Femur (tissue), 1 donor: Measurements from ENCODE around the gene CA12.
A peak's percentile ranks its signal among the peaks of the same experiment; 100 is the strongest.
"Not testable (repeated sequence)": the region's sequence is repeated elsewhere in the genome, so short reads cannot be mapped to it uniquely, and the experiment has no call there.

ENCODE experiments used
- DNase-seq: peaks from one replicate; pipeline ENCODE4 v3.0.0-alpha.2; 2017

CA12 gene

GRCh38 chr15:63381301-63382204, at the start of gene CA12:
Gene CA12 (minus strand): TSS chr15:63381846. CDS start chr15:63381720, 126 bp downstream.
- peak; percentile 48 for DNase-seq

GRCh38 chr15:63430766-63431451, 49.3 kb upstream of the CA12 start:
- no peak for DNase-seq

GRCh38 chr15:63426552-63426951, 44.9 kb upstream of the CA12 start:
- DNase-seq: no peak

GRCh38 chr15:63425426-63425985, 43.9 kb upstream of the CA12 start:
- DNase-seq: no peak

GRCh38 chr15:63422891-63423590, 41.4 kb upstream of the CA12 start:
- no peak for DNase-seq

- DNase-seq: no peak
These were observed 39.8 kb upstream of the CA12 start for GRCh38 chr15:63421433-63421832.

- DNase-seq: no peak
These were observed 38.7 kb upstream of the CA12 start for GRCh38 chr15:63420333-63420747.

- DNase-seq: peak; percentile 38
These were observed 37.2 kb upstream of the CA12 start for GRCh38 chr15:63418811-63419210.

- no peak for DNase-seq
These were observed 36.1 kb upstream of the CA12 start for GRCh38 chr15:63417721-63418120.

GRCh38 chr15:63417274-63417673, 35.6 kb upstream of the CA12 start:
- DNase-seq: not testable (repeated sequence)

GRCh38 chr15:63414474-63415120, 33.0 kb upstream of the CA12 start:
- DNase-seq: no peak

GRCh38 chr15:63412551-63412950, 30.9 kb upstream of the CA12 start:
- no peak for DNase-seq

GRCh38 chr15:63411866-63412265, 30.2 kb upstream of the CA12 start:
- DNase-seq: no peak

- DNase-seq: no peak
These were observed 27.5 kb upstream of the CA12 start for GRCh38 chr15:63409179-63409578.

GRCh38 chr15:63408524-63408923, 26.9 kb upstream of the CA12 start:
- no peak for DNase-seq

GRCh38 chr15:63407612-63408011, 26.0 kb upstream of the CA12 start:
- no peak for DNase-seq

- no peak for DNase-seq
These were observed 24.2 kb upstream of the CA12 start for GRCh38 chr15:63405683-63406390.

GRCh38 chr15:63405159-63405558, 23.5 kb upstream of the CA12 start:
- DNase-seq: peak; percentile 71

GRCh38 chr15:63403254-63403945, 21.8 kb upstream of the CA12 start:
- DNase-seq: no peak

GRCh38 chr15:63402498-63403253, 21.0 kb upstream of the CA12 start:
- DNase-seq: no peak
